ENCODE results near the gene OVCH2. TPM values are rescaled to one million over a fixed set of nuclear protein-coding genes. Genes with fewer than 3 reads are reported as not detected.

Gene OVCH2
- total RNA-seq, 1 donor from 2014 or later, result 0.89 TPM

DNA sequence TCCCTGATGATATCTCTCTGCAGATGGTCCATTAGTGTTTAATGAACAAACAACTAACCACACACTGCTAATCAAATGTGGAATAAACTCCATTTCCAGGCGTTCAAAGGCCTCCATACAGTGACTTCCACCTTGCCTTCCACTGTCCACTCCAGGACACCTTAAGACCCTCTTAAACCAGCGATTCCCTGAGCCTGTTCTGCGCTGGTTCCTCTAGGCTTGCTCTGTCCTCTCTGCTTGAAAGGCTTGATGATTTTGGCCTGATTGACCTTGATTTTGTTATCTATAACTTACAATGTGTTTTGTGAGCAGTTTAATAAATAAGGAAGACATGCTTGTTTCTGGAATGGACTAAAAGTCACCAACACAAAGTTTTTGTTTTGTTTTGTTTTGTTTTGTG lies 12.0 kb downstream of the OVCH2 start:
- no peaks in the 10 kb centered on the region for H3K9me3 Mint-ChIP-seq
- H3K27me3 Mint-ChIP-seq, result peaks cover 5% of the 10 kb centered on the region
- no peak overlapping the region for H3K27ac Mint-ChIP-seq
- DNase-seq (ENCODE audit: extremely low spot score, unreplicated experiment), result no peak
- peaks cover 14% of the 10 kb centered on the region for H3K4me1 Mint-ChIP-seq (ENCODE audit: unreplicated experiment)
- TF ChIP-seq, protein P1, sequence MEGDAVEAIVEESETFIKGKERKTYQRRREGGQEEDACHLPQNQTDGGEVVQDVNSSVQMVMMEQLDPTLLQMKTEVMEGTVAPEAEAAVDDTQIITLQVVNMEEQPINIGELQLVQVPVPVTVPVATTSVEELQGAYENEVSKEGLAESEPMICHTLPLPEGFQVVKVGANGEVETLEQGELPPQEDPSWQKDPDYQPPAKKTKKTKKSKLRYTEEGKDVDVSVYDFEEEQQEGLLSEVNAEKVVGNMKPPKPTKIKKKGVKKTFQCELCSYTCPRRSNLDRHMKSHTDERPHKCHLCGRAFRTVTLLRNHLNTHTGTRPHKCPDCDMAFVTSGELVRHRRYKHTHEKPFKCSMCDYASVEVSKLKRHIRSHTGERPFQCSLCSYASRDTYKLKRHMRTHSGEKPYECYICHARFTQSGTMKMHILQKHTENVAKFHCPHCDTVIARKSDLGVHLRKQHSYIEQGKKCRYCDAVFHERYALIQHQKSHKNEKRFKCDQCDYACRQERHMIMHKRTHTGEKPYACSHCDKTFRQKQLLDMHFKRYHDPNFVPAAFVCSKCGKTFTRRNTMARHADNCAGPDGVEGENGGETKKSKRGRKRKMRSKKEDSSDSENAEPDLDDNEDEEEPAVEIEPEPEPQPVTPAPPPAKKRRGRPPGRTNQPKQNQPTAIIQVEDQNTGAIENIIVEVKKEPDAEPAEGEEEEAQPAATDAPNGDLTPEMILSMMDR (conservative IDR thresholded peaks at IDR 0.05), result no peak
- H3K36me3 Mint-ChIP-seq, result no peaks in the 10 kb centered on the region
- H3K4me3 Mint-ChIP-seq, result no peak overlapping the region

DNA sequence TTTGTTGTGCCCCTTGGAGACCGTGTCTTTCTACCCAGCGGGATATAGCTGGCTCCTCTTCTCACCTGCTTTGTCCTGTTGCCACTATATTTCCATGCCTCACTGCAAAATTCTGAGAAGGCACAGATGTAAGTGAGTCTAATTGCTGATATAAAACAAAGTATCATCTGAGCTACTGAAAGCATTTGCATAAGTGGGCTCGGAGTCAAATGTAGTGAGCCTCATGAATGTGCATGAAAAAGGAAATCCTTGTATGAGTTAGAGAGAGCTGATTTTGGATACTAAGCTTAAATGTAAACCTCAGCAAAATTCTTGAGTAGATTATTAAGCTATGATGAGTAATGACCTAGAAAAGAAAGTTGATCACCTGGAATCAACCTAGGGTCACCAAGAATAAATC lies 13.9 kb downstream of the OVCH2 start:
- H3K27ac Mint-ChIP-seq, result no peak overlapping the region
- peaks cover 5% of the 10 kb centered on the region for H3K27me3 Mint-ChIP-seq
- H3K4me3 Mint-ChIP-seq, result no peak overlapping the region
- H3K9me3 Mint-ChIP-seq, result no peaks in the 10 kb centered on the region
- DNase-seq (ENCODE audit: extremely low spot score, unreplicated experiment), result no peak
- TF ChIP-seq, protein P1 (conservative IDR thresholded peaks at IDR 0.05), result no peak
- H3K36me3 Mint-ChIP-seq, result no peaks in the 10 kb centered on the region
- H3K4me1 Mint-ChIP-seq (ENCODE audit: unreplicated experiment), result peaks cover 19% of the 10 kb centered on the region

DNA sequence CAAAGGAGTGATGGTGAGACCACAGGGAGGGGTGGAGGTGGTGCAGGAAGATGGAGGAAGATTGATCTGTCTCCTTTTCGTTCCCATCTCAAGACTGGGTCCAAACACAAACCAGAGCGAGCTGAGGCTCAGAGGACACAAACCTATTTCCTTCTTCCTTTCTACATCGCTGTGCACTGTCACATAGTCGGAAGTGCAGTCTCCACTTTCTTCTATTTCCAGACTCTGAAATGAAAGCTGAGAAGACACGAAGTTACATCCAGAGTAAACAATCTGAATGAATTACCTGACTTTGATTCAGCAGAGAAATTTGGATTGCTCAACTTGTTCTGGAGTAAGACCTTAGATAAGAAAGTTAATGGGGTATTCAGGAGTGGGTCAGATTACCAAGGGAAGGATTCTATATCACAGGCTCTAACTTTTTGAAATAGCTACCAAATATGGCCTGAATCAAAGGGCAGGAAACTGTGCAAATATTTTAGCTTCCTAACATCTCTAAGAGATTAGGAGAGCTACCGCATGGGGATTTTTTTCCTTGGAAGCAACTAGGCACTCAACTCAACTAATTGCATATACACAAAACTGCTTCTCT lies 14.4 kb downstream of the OVCH2 start:
- DNase-seq (ENCODE audit: extremely low spot score, unreplicated experiment), result no peak
- H3K4me3 Mint-ChIP-seq, result no peak overlapping the region
- no peaks in the 10 kb centered on the region for H3K36me3 Mint-ChIP-seq
- H3K9me3 Mint-ChIP-seq, result no peaks in the 10 kb centered on the region
- no peak overlapping the region for H3K27ac Mint-ChIP-seq
- peaks cover 19% of the 10 kb centered on the region for H3K4me1 Mint-ChIP-seq (ENCODE audit: unreplicated experiment)
- H3K27me3 Mint-ChIP-seq, result peaks cover 5% of the 10 kb centered on the region
- TF ChIP-seq, protein P1 (conservative IDR thresholded peaks at IDR 0.05), result no peak

DNA sequence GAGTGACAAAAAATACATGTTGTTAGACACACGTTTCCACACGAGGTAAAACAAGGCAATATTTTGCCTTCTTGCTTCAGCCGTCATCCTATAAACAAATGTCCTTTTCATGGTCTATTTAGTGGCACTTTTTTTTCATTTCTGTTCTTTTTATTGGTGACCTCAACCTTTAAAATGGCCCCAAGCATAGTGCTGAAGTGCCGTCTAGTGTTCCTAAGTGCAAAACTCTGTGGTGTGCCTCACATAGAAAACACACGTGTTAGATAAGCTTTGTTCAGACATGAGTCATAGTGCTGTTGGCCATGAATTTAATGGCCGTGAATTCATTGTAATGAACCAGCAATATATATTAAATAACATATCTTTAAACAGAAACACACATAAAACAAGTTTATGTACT lies 15.6 kb downstream of the OVCH2 start:
- Mint-ChIP-seq H3K27me3 (peaks cover 5% of the 10 kb centered on the region), H3K4me3 (no peak overlapping the region), H3K9me3 (no peaks in the 10 kb centered on the region), H3K36me3 (no peaks in the 10 kb centered on the region), H3K4me1 (ENCODE audit: unreplicated experiment) (peaks cover 19% of the 10 kb centered on the region), H3K27ac (no peak overlapping the region)
- TF ChIP-seq, protein P1 (conservative IDR thresholded peaks at IDR 0.05), result peak; percentile 51
- no peak for DNase-seq (ENCODE audit: extremely low spot score, unreplicated experiment)

DNA sequence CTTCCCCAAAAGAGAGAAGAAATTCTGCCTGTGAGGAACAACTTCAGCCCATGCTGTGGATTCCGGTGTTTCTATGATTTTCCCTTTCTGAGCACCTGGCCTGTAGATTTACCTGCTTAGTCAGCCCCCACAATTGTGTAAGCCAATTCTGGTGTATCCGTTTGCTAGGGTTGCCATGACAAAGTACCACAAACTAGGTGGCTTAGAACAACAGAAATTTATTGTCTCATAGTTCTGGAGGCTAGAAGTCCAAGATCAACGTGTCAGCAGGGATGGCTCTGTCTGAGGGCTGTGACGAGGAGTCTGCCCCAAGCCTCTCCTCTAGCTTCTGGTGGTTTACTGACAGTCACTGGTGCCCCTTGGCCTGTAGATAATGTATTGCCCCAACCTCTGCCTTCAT lies 17.0 kb downstream of the OVCH2 start:
- H3K27me3 Mint-ChIP-seq, result peaks cover 5% of the 10 kb centered on the region

More for the DNA sequence above, 17.0 kb downstream of the OVCH2 start:
- Mint-ChIP-seq H3K27ac (no peak overlapping the region), H3K4me3 (no peak overlapping the region), H3K36me3 (no peaks in the 10 kb centered on the region), H3K4me1 (ENCODE audit: unreplicated experiment) (peaks cover 18% of the 10 kb centered on the region), H3K9me3 (no peaks in the 10 kb centered on the region)
- DNase-seq (ENCODE audit: extremely low spot score, unreplicated experiment), result no peak
- TF ChIP-seq, protein P1 (conservative IDR thresholded peaks at IDR 0.05), result no peak
